Motor neuron (in vitro differentiated cells): ENCODE measurements around the gene RBM4B. TPM values are rescaled to one million over a fixed set of nuclear protein-coding genes. Genes with fewer than 3 reads are reported as not detected.

Experiments used
- ATAC-seq, 8 experiments: fragments of 200-7000 bp; cut with Tn5 transposase; replicated peaks in 6 of 8; 2 replicates each; pipeline ENCODE4 v1.8.0; 2021; ENCODE audit warnings: mild to moderate bottlenecking in 8 of 8, moderate library complexity in 8 of 8
- H3K27ac ChIP-seq, 2 donors: fragments of 250-450 bp; sonication (Bioruptor Pico); 2 replicates each; pipeline ENCODE4 v1.9.0; 2021; ENCODE audit warnings: antibody characterized with exemption in 2 of 2, mild to moderate bottlenecking in 2 of 2, moderate library complexity in 1 of 2
- H3K4me1 ChIP-seq, 2 donors: fragments of 250-450 bp; sonication (Bioruptor Pico); replicated peaks in 1 of 2; 2 replicates each; pipeline ENCODE4 v1.6.1; 2021; ENCODE audit warnings: antibody characterized with exemption in 2 of 2, mild to moderate bottlenecking in 2 of 2, moderate library complexity in 1 of 2
- H3K4me3 ChIP-seq, 5 donors: fragments of 250-450 bp; sonication (Bioruptor Pico); 2 replicates each; pipeline ENCODE4 v1.9.0; 2021; ENCODE audit warnings: antibody characterized with exemption in 5 of 5, mild to moderate bottlenecking in 5 of 5, moderate library complexity in 4 of 5
- WGBS, 10 experiments: fragments of 450-650 bp; shearing (Covaris generic); methylation state at CpG; one replicate each; pipeline ENCODE4 v1.0.0; 2022; 5-methylcytosine and 5-hydroxymethylcytosine counted together
- in situ Hi-C, 9 experiments: fragments of 400-800 bp; cut with MboI; loops; one replicate each; pipeline ENCODE4 v1.15.0; 2021; ENCODE audit warnings: low sequenced_read_pairs in 9 of 9, low pct_unique_long_range_greater_than_20kb in 2 of 9; ENCODE audit not compliant: unreplicated experiment in 9 of 9
- total RNA-seq, 8 experiments: library from RNA; unstranded; fragments of 300-600 nt; gene quantifications; 2 replicates each; pipeline versions ENCODE4 v1.2.3 to v1.2.4, GENCODE V29; 2022

The RBM4B gene
- total RNA-seq, 8 experiments from 2014 or later = 14.9 to 59.5 (median 47.7) TPM

- in situ Hi-C loops = loop anchor here in 6 of 9 experiments (5.0 to 25.0 kb wide), 3 partner anchors 141 to 279 kb away; partner anchors contain the start of gene NPAS4 (in 3 of the 6)
- 60 to 100% (median 93%) methylated on average over 1 to 14 of the region's 38 CpGs; no CpG with 5 or more reads in 3 of the 10 experiments for WGBS, 10 experiments
- Histone ChIP-seq H3K27ac (no peak overlapping the region), H3K4me1 (no peaks in the 10 kb centered on the region), H3K4me3 (no peak overlapping the region)
- ATAC-seq = no peak
These were observed 13.8 kb upstream of the RBM4B start for GRCh38 chr11:66691311-66691980.

- no peak overlapping the region for H3K4me3 ChIP-seq
- no peak for ATAC-seq
- no peak overlapping the region for H3K27ac ChIP-seq
- in situ Hi-C loops = loop anchor here in 6 of 9 experiments (5.0 to 25.0 kb wide), 3 partner anchors 142 to 278 kb away; partner anchors contain the start of gene NPAS4 (in 3 of the 6)
- H3K4me1 ChIP-seq = no peaks in the 10 kb centered on the region
- 90 to 100% (median 98%) methylated on average over 2 to 14 of the region's 32 CpGs; no CpG with 5 or more reads in 2 of the 10 experiments for WGBS, 10 experiments
These were observed 12.2 kb upstream of the RBM4B start for GRCh38 chr11:66689661-66690590.

GRCh38 chr11:66688561-66689534, 11.2 kb upstream of the RBM4B start:
- in situ Hi-C loops = loop anchor here in 3 of 9 experiments (25.0 kb wide), 1 partner anchor 277 kb away; the partner anchor contains the start of gene NPAS4 (in 3 of the 3)
- H3K27ac ChIP-seq = no peak overlapping the region
- WGBS, 10 experiments = 67 to 90% (median 81%) methylated on average over 3 to 13 of the region's 28 CpGs; no CpG with 5 or more reads in 5 of the 10 experiments
- no peak overlapping the region for H3K4me3 ChIP-seq
- no peak for ATAC-seq
- no peaks in the 10 kb centered on the region for H3K4me1 ChIP-seq

DNA sequence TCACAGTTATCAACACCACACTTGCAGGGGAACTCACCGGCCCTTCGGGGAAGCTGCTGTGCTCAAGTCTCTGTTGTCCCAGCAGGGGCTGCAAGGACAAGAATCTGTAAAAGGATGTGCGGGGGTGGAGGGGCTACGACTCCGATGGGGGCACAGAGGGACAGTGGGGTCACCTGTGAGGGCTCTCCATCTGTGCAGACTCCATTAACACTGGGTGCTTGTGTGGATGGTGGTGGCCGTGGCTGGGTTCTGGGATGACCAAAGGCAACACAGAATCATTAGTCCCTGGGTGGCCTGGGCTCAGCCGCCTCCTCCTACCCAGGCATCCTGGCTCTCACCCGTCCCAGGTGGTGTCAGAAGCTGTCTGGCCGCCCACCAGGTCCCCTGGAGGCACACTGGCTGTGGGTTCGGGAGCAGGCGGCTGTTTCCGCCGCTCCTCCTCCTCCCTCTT, 10.2 kb upstream of the RBM4B start:
- WGBS, 10 experiments = 67 to 100% (median 70%) methylated on average over 1 to 4 of the region's 13 CpGs; no CpG with 5 or more reads in 5 of the 10 experiments
- Histone ChIP-seq H3K4me1 (no peaks in the 10 kb centered on the region), H3K4me3 (no peak overlapping the region), H3K27ac (no peak overlapping the region)
- no peak for ATAC-seq
- in situ Hi-C loops = loop anchor here in 3 of 9 experiments (25.0 kb wide), 1 partner anchor 276 kb away; the partner anchor contains the start of gene NPAS4 (in 3 of the 3)

- peak in 2 of 8 experiments; percentile 7 to 13 for ATAC-seq
- in situ Hi-C loops = loop anchor here in 3 of 9 experiments (25.0 kb wide), 1 partner anchor 275 kb away; the partner anchor contains the start of gene NPAS4 (in 3 of the 3)
- WGBS, 10 experiments = 90 to 100% (median 97%) methylated on average over 2 to 10 of the region's 33 CpGs; no CpG with 5 or more reads in 5 of the 10 experiments
- Histone ChIP-seq H3K4me1 (no peaks in the 10 kb centered on the region), H3K4me3 (no peak overlapping the region), H3K27ac (no peak overlapping the region)
These were observed 9.4 kb upstream of the RBM4B start for GRCh38 chr11:66686801-66687750.

GRCh38 chr11:66686100-66686785, 8.6 kb upstream of the RBM4B start:
- Histone ChIP-seq H3K4me3 (no peak overlapping the region), H3K4me1 (no peaks in the 10 kb centered on the region), H3K27ac (no peak overlapping the region)
- 83 to 100% (median 96%) methylated on average over 1 to 12 of the region's 15 CpGs; no CpG with 5 or more reads in 1 of the 10 experiments for WGBS, 10 experiments
- in situ Hi-C loops = loop anchor here in 3 of 9 experiments (25.0 kb wide), 1 partner anchor 274 kb away; the partner anchor contains the start of gene NPAS4 (in 3 of the 3)
- peak in 2 of 8 experiments; percentile 8 to 14 for ATAC-seq

DNA sequence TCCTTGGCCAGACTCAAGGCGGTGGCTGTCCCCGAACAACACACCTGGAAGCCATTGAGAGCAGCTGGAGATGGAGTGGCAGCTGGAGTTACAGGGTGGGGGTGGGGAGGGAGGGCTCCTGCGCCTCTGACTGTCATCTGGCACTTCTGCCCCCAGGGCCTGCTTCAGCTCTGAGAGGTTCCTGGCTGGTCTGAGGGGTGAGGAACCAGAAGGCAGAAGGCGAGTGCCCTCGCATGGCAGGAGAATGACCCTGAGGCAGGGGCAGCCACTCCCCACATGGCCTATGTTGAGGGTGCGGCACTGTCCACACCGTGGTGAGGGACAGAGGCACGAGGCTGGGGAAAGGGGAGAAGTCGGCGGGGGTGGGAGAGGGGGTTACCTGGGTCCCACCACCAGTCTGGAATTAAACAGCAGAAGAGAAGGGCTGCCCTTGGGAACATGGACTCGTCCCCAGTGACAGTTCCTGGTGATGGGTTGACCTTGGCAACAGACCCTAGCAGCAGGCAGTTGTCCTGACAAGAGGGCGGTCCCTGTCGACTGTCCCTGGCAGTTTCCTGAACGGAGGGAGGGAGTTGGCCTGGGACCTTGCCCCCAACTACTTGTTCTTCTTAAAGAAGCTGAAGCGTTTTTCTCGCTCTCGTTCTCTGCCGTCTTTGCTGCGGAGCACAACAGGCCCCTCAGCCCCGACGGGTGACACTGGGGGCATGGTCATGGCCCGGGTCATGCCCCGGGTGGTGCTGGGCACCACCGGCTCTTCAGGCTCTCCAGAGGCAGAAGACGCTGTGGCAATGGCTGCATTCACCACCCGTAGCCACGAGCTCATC, 7.8 kb upstream of the RBM4B start:
- Histone ChIP-seq H3K4me3 (no peak overlapping the region), H3K4me1 (no peaks in the 10 kb centered on the region), H3K27ac (no peak overlapping the region)
- ATAC-seq = peak in 5 of 8 experiments; percentile 11 to 31 (median 12)
- 80 to 100% (median 97%) methylated on average over 1 to 7 of the region's 27 CpGs; no CpG with 5 or more reads in 5 of the 10 experiments for WGBS, 10 experiments
- in situ Hi-C loops = loop anchor here in 3 of 9 experiments (25.0 kb wide), 1 partner anchor 273 kb away; the partner anchor contains the start of gene NPAS4 (in 3 of the 3)

DNA sequence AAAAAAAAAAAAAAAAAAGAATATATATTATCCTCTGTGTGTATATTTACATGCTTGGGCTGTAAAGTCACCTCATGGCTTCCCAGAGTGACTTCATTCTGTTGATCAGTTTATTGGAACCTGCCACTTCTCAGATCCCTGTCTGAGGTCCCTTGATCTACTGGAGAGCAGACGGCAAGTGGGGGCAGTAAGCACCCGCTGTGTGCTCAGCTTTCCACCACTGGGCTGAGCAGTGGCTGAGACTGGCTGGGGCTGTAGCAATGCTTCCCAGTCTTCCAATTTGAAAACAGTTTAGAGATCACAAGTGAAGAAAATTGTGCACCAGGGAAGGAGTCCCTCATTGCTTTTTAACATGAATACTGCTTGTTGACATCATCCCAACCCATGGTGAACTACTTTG, 6.9 kb upstream of the RBM4B start:
- Histone ChIP-seq H3K27ac (no peak overlapping the region), H3K4me3 (no peak overlapping the region), H3K4me1 (no peaks in the 10 kb centered on the region)
- ATAC-seq = no peak
- in situ Hi-C loops = loop anchor here in 3 of 9 experiments (25.0 kb wide), 1 partner anchor 272 kb away; the partner anchor contains the start of gene NPAS4 (in 3 of the 3)
- 80 to 100% (median 90%) methylated on average over 1 to 2 of the region's 2 CpGs; no CpG with 5 or more reads in 6 of the 10 experiments for WGBS, 10 experiments

- WGBS, 10 experiments = 84 to 100% (median 93%) methylated on average over 1 to 7 of the region's 8 CpGs; no CpG with 5 or more reads in 1 of the 10 experiments
- in situ Hi-C loops = loop anchor here in 3 of 9 experiments (25.0 kb wide), 1 partner anchor 272 kb away; the partner anchor contains the start of gene NPAS4 (in 3 of the 3)
- ATAC-seq = no peak
- H3K4me1 ChIP-seq = peaks cover 0 to 1% of the 10 kb centered on the region in 2 donors
- no peak overlapping the region for H3K4me3 ChIP-seq
- no peak overlapping the region for H3K27ac ChIP-seq
These were observed 6.2 kb upstream of the RBM4B start for GRCh38 chr11:66683877-66684276.
